Measurements from ENCODE around the gene MSANTD2. TPM values are rescaled to one million over a fixed set of nuclear protein-coding genes. Genes with fewer than 3 reads are reported as not detected.

Gene MSANTD2
- total RNA-seq, 4 donors from 2014 or later = 5.2 to 16.4 (median 6.7) TPM

DNA sequence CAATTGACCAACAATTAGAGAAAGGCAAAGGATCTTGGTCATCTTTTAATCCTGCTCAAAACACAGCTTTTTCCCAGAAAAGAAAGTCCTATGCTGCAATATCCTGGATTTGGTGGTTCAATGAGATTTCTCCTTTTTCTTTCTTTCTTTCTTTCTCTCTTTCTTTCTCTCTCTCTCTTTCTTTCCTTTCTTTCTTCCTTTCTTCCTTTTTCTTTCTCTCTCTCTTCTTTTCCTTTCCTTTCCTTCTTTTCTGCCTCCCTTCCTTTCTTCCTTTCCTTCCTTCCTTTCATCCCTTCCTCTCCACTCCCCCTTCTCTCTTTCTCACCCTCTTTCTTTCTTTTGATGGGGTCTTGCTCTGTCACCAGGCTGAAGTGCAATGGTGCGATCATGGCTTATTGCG is 31.7 kb upstream of the MSANTD2 start:
- no peaks in the 10 kb centered on the region for H3K36me3 ChIP-seq
- 93 to 100% methylated on average over 2 of the region's 2 CpGs for WGBS, 2 donors
- intact Hi-C loops (cut with DNase I) = loop anchor here (10.0 kb wide), 2 partner anchors 67 to 167 kb away; partner anchors contain the start of gene ESAM
- no peak for DNase-seq
- H3K27ac ChIP-seq = no peak overlapping the region
- H3K27me3 ChIP-seq = peaks cover 0 to 14% (median 0%) of the 10 kb centered on the region in 4 donors
- TF ChIP-seq POLR2A (IDR thresholded peaks at IDR 0.05) = no peak
- TF ChIP-seq, protein P1, sequence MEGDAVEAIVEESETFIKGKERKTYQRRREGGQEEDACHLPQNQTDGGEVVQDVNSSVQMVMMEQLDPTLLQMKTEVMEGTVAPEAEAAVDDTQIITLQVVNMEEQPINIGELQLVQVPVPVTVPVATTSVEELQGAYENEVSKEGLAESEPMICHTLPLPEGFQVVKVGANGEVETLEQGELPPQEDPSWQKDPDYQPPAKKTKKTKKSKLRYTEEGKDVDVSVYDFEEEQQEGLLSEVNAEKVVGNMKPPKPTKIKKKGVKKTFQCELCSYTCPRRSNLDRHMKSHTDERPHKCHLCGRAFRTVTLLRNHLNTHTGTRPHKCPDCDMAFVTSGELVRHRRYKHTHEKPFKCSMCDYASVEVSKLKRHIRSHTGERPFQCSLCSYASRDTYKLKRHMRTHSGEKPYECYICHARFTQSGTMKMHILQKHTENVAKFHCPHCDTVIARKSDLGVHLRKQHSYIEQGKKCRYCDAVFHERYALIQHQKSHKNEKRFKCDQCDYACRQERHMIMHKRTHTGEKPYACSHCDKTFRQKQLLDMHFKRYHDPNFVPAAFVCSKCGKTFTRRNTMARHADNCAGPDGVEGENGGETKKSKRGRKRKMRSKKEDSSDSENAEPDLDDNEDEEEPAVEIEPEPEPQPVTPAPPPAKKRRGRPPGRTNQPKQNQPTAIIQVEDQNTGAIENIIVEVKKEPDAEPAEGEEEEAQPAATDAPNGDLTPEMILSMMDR (IDR thresholded peaks at IDR 0.05) = no peak
- no peak overlapping the region for H3K4me3 ChIP-seq
- H3K9me3 ChIP-seq = no peaks in the 10 kb centered on the region
- H3K4me1 ChIP-seq = peaks cover 0 to 10% (median 4%) of the 10 kb centered on the region in 3 donors

DNA sequence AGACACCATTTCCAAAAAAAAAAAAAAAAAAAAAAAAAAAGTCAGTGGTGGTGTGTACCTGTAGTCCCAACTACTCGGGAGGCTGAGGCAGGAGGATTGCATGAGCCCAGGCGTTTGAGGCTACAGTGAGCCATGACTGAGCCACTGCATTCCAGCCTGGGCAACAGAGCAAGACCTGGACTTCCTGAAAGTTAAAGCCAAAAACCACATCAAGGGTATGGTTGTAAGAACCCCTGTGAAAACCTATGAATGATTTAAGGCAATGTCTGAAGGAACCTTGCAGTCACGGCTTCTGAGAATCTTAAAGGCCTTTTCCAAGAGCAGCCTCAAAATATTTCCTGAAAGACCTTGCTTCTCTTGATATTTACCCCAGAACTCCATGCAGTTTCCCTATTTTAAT is 30.5 kb upstream of the MSANTD2 start:
- H3K4me1 ChIP-seq = no peaks in the 10 kb centered on the region
- intact Hi-C loops (cut with DNase I) = loop anchor here (10.0 kb wide), 2 partner anchors 66 to 166 kb away; partner anchors contain the start of gene ESAM
- no peak overlapping the region for H3K4me3 ChIP-seq
- TF ChIP-seq, protein P1 (IDR thresholded peaks at IDR 0.05) = no peak
- no peak for TF ChIP-seq POLR2A (IDR thresholded peaks at IDR 0.05)
- no peak overlapping the region for H3K27ac ChIP-seq
- H3K36me3 ChIP-seq = no peaks in the 10 kb centered on the region
- 87 to 88% methylated on average over 3 of the region's 3 CpGs for WGBS, 2 donors
- peaks cover 0 to 14% (median 0%) of the 10 kb centered on the region in 4 donors for H3K27me3 ChIP-seq
- DNase-seq = no peak
- no peaks in the 10 kb centered on the region for H3K9me3 ChIP-seq

DNA sequence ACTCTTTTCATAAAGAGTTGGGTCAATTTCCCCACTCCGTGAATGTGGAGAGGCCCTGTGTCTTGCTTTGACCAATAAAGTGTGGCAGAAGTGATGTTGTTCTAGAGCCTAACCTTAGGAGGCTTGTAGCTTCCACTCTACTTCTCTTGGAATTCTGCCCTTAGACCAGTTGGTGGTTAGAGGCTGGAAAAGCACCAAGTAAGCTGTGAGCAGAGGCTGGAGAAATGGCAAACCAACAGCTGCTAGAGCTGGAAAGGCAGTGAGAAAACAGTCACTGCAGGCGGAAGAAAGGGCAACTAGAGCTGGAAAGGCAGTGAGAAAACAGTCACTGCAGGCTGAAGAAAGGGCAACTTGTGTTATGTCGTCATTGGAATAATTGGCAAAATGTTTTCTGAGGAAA is 29.8 kb upstream of the MSANTD2 start:
- Histone ChIP-seq H3K9me3 (no peaks in the 10 kb centered on the region), H3K4me3 (no peak overlapping the region), H3K27ac (no peak overlapping the region), H3K4me1 (no peaks in the 10 kb centered on the region), H3K27me3 (peaks cover 0 to 14% (median 0%) of the 10 kb centered on the region in 4 donors), H3K36me3 (no peaks in the 10 kb centered on the region)
- intact Hi-C loops (cut with DNase I) = loop anchor here (10.0 kb wide), 2 partner anchors 65 to 165 kb away; partner anchors contain the start of gene ESAM
- DNase-seq = no peak
- no peak for TF ChIP-seq POLR2A (IDR thresholded peaks at IDR 0.05)
- TF ChIP-seq, protein P1 (IDR thresholded peaks at IDR 0.05) = no peak
- 74 to 84% methylated on average over 3 of the region's 3 CpGs for WGBS, 2 donors

DNA sequence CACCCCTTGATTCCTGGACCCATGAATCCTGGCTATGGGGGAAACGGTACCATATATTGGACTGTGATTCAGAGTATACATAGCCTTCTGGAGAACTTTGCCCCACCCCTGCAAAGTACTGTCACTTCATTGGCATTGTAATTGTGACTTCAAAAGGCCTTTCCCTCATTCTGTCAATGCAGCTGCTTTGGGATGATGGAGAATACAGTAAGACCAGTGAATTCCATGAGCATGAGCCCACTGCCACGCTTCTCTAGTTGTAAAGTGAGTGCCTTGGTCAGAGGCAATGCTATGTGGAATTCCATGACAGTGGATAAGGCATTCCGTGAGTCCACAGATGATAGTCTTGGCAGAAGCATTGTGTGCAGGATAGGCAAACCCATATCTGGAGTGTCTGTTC is 25.7 kb upstream of the MSANTD2 start:
- intact Hi-C loops (cut with DNase I) = no loop called here
- Histone ChIP-seq H3K36me3 (no peaks in the 10 kb centered on the region), H3K4me3 (no peak overlapping the region), H3K9me3 (no peaks in the 10 kb centered on the region), H3K4me1 (no peaks in the 10 kb centered on the region), H3K27ac (no peak overlapping the region), H3K27me3 (peaks cover 0 to 7% (median 0%) of the 10 kb centered on the region in 4 donors)
- no peak for DNase-seq
- WGBS, 2 donors = 40 to 83% methylated on average over 2 of the region's 3 CpGs
- TF ChIP-seq, protein P1 (IDR thresholded peaks at IDR 0.05) = no peak
- no peak for TF ChIP-seq POLR2A (IDR thresholded peaks at IDR 0.05)

DNA sequence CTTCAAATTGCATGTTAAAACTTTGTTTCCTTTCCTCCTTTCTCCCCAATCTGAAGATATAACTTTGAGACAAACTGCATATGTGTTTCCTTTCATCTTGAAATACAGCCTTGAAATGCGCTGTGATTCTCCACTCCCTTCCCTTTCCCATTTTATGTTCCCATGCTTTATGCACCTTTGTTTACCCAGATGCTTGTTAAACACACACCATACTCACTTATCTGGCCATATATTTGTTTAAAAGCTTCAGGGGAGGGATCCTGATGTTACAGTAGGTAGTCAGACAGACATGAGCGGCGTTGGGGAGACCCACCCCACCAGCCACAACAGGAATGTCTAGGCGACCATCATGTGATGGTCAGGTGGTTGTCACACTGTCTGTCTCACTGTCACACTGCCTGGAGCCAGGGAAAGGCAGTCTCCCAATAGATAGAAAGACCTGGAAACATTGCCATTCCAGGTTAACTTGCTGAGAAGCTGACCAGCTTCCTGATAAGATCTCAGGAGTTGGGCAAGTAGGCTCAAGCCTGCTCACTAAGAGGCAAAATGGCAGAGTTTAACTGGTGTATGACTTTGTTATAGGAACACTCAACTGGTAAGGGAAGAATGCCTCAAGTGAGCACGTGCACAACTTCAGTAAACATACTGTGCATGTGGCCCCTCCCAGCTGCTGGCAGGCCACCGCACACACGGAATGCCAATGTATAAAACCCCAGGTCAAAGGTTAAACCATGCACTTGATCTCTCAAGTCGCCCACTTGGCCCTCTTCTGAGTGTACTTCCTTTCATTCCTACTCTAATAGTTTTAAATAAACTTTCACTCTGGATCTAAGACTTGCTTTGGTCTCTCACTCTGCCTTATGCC is 23.5 kb upstream of the MSANTD2 start:
- TF ChIP-seq POLR2A (IDR thresholded peaks at IDR 0.05) = no peak
- TF ChIP-seq, protein P1 (IDR thresholded peaks at IDR 0.05) = no peak
- H3K27me3 ChIP-seq = peaks cover 0 to 17% (median 0%) of the 10 kb centered on the region in 4 donors
- no peak for DNase-seq
- no peaks in the 10 kb centered on the region for H3K4me1 ChIP-seq
- no peaks in the 10 kb centered on the region for H3K9me3 ChIP-seq
- WGBS, 2 donors = 55 to 65% methylated on average over 7 to 8 of the region's 8 CpGs
- H3K4me3 ChIP-seq = no peak overlapping the region
- no peak overlapping the region for H3K27ac ChIP-seq
- H3K36me3 ChIP-seq = no peaks in the 10 kb centered on the region
- intact Hi-C loops (cut with DNase I) = no loop called here

Data from esophagus squamous epithelium (tissue), 5 donors.